ENCODE results near the gene ALCAM.
A peak's percentile ranks its signal among the peaks of the same experiment; 100 is the strongest.

The ALCAM gene

DNA sequence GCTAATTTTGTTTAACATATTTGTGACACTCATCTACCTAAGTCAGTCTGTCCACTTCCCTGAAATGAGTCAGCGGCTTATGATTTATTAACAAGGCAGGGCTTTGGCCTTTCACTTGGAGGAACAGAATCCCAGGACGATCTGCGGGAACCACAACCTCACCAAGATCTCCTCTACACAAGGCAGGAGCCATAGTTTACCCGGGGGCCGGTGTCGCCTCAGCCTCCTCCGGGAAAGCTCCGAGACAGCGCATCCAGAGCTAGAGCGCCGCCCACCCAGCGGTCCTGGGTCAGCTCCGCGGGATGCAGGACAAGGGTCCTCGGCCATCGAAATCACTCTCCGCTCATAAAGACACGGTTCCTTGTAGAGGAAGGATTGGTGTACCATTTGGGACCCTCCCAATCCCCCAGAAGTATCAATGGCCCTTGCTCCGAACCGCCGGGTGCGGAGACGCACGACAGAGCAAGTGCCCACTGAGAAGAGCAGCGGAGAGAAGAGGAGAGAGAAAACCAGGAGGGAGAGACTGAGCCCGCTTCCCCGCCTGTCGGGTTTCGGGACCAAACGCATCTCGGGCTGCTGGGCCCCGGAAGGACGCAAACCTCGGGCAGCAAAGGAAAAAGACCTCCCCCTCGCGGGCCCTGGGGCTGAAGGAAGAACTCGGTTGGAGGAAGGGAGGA, 13.1 kb upstream of the ALCAM start (continued):
- TF ChIP-seq, protein P1, sequence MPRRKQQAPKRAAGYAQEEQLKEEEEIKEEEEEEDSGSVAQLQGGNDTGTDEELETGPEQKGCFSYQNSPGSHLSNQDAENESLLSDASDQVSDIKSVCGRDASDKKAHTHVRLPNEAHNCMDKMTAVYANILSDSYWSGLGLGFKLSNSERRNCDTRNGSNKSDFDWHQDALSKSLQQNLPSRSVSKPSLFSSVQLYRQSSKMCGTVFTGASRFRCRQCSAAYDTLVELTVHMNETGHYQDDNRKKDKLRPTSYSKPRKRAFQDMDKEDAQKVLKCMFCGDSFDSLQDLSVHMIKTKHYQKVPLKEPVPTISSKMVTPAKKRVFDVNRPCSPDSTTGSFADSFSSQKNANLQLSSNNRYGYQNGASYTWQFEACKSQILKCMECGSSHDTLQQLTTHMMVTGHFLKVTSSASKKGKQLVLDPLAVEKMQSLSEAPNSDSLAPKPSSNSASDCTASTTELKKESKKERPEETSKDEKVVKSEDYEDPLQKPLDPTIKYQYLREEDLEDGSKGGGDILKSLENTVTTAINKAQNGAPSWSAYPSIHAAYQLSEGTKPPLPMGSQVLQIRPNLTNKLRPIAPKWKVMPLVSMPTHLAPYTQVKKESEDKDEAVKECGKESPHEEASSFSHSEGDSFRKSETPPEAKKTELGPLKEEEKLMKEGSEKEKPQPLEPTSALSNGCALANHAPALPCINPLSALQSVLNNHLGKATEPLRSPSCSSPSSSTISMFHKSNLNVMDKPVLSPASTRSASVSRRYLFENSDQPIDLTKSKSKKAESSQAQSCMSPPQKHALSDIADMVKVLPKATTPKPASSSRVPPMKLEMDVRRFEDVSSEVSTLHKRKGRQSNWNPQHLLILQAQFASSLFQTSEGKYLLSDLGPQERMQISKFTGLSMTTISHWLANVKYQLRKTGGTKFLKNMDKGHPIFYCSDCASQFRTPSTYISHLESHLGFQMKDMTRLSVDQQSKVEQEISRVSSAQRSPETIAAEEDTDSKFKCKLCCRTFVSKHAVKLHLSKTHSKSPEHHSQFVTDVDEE (CRISPR knock-in tag; IDR thresholded peaks at IDR 0.05): no peak
- TF ChIP-seq ESRRG (CRISPR knock-in tag; IDR thresholded peaks at IDR 0.05): no peak

- no peak for ATAC-seq
- TF ChIP-seq, protein P1 (CRISPR knock-in tag; IDR thresholded peaks at IDR 0.05): no peak
- TF ChIP-seq ARNTL (CRISPR knock-in tag; IDR thresholded peaks at IDR 0.05; ENCODE audit: borderline replicate concordance, low read depth) (no peak), PATZ1 (CRISPR knock-in tag; IDR thresholded peaks at IDR 0.05; ENCODE audit: borderline replicate concordance) (no peak), ZFP3 (CRISPR knock-in tag; IDR thresholded peaks at IDR 0.05) (no peak), SNAI2 (CRISPR knock-in tag; IDR thresholded peaks at IDR 0.05) (no peak), PPARA (CRISPR knock-in tag; IDR thresholded peaks at IDR 0.05; ENCODE audit: borderline replicate concordance) (no peak), ZNF70 (CRISPR knock-in tag; IDR thresholded peaks at IDR 0.05) (no peak), CSDC2 (CRISPR knock-in tag; IDR thresholded peaks at IDR 0.05) (no peak), ISL1 (CRISPR knock-in tag; IDR thresholded peaks at IDR 0.05) (no peak), BACH2 (CRISPR knock-in tag; IDR thresholded peaks at IDR 0.05; ENCODE audit: borderline replicate concordance) (no peak), OSR1 (CRISPR knock-in tag; IDR thresholded peaks at IDR 0.05) (no peak), ESRRG (CRISPR knock-in tag; IDR thresholded peaks at IDR 0.05) (no peak)
These were observed 12.3 kb upstream of the ALCAM start for GRCh38 chr3:105354429-105354828.

DNA sequence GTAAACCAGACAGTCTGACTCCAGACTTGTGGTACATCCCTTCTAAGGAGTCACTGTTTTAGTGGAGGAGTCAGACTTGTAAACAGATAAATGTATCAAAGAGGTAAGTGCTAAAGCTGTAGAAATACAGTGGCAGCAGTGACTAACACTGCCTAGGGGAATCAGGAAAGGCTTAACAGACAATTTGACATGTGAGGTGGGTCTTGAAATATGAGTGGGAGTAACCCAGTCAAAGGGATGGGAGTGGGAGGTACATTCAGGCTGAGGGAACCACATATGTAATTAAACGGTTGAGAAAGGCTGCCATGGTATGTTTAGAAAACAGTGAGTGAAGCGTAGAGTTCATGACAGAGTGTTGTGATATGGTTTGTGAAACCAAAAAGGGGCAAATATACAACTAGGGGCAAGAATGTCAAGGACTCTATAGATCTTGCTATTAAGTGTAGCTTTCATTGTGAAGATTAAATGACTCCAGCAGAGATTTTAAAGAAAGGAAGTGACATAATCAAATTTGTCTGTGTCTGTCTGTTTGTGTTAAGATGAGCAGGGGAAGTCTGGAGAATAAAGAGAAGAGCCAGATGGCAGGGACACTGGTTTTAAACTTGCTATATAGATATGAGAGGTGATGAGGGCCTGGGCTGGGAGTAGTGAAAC, 11.2 kb upstream of the ALCAM start:
- TF ChIP-seq ZNF565 (CRISPR knock-in tag; conservative IDR thresholded peaks at IDR 0.05; ENCODE audit: low read depth) (0 out of 2 replicates have a peak, but pooled peaks have one; percentile 19), ARNTL (CRISPR knock-in tag; IDR thresholded peaks at IDR 0.05; ENCODE audit: borderline replicate concordance, low read depth) (no peak), PATZ1 (CRISPR knock-in tag; IDR thresholded peaks at IDR 0.05; ENCODE audit: borderline replicate concordance) (peak; percentile 54; the same call in 1 of the 2 replicates), ISL1 (CRISPR knock-in tag; IDR thresholded peaks at IDR 0.05) (peak; percentile 88), CREB5 (CRISPR knock-in tag; IDR thresholded peaks at IDR 0.05; ENCODE audit: low read depth) (no peak), TCF4 (CRISPR knock-in tag; IDR thresholded peaks at IDR 0.05; ENCODE audit: borderline replicate concordance) (peak; percentile 94), ZNF8 (CRISPR knock-in tag; IDR thresholded peaks at IDR 0.05) (peak; percentile 85), ZC3H10 (CRISPR knock-in tag; IDR thresholded peaks at IDR 0.05) (peak; percentile 63; the same call in 1 of the 2 replicates), OSR1 (CRISPR knock-in tag; IDR thresholded peaks at IDR 0.05) (no peak)
- TF ChIP-seq, protein P1 (CRISPR knock-in tag; IDR thresholded peaks at IDR 0.05): peak; percentile 25
- ATAC-seq: peak; percentile 77

All from SK-N-SH treated with all-trans-retinoic acid at 6 μM for 48 hours (cell line).